ENCODE results near the gene NBPF11. TPM values are rescaled to one million over a fixed set of nuclear protein-coding genes. Genes with fewer than 3 reads are reported as not detected.
"Not testable (repeated sequence)": the region's sequence is repeated elsewhere in the genome, so short reads cannot be mapped to it uniquely, and the experiment has no call there.

The NBPF11 gene
- total RNA-seq, 1 donor from 2014 or later = 11.5 TPM

DNA sequence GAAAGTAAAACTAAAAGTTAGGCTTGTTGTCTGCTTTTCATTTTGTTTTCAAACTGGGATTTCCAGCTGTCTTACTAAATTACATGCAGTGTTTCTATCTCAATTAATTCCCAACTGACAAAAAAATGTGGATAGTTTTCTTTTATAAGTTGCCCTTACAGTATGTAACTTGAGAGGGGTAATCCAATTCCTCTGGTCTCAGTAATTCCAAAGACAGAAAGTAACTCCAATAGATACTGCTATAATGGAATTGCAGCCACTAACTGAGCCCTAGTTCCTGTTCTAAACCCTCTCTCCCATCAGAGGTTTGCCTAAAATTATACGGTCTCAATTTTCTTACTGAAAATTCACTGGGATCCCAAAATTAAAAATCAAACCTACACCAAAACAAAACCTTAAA, 83.5 kb downstream of the NBPF11 start:
- DNase-seq (ENCODE audit: low spot score); intact Hi-C loops (cut with DNase I); ATAC-seq: not testable (repeated sequence)

DNA sequence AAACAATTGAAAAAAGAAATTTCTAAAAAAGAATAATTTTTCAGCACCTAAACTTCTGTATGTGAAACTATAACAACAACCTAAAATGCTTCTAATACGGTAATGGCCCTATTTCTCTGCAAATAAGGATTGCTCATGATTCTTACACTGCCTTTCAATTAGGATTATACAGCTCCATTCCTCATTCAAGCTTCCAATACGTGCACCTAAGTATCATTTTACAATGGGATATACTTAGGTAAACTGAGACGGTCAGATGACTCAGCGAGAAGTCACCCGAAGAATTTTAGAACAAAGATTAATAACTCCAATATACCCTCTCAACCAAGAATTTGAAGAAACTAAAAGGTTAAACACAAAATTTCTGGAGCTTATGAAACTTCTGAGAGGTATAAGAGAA, 83.9 kb downstream of the NBPF11 start:
- ATAC-seq; intact Hi-C loops (cut with DNase I); DNase-seq (ENCODE audit: low spot score): not testable (repeated sequence)

DNA sequence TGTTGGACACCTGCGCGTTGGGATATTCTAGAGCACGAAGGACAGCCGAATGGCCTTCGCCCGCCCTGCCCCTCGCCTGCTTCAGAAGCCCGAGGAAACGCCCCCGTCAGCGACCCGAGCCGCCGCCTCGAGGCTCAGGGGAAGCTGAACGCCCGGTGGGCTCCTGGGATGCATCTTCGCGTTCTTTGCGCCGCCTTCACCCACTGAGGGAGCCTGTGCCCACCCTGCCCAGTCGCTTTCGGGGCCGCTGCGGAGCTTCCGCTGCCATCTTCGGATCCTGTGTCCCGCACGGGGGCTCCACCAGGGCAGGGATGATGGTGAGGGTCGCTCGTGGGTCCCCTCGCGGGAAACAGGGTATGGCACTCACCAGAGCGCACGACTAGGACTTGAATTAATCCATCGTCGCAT, 91.8 kb downstream of the NBPF11 start:
- DNase-seq (ENCODE audit: low spot score); intact Hi-C loops (cut with DNase I): not testable (repeated sequence)
- peak; percentile 38 for ATAC-seq

DNA sequence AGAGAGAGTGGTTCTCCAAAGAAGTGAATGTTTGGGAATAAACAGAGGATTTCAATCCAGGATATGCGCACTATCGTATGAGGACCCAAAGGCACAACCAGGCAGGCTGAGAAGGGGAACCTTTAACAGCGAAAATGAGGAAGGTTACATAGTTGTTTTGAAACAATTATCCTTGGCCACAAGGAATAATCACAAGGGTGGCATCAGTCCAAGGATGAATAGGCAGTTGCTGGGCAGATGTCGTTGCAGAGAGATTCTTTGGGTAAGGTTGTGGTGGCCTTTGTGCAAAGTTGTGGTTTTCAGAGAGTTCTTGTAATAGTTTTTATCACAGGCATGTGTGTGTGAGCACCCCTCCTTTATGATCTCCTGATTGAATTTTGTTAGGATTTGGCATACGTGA, 94.7 kb downstream of the NBPF11 start:
- intact Hi-C loops (cut with DNase I); DNase-seq (ENCODE audit: low spot score): not testable (repeated sequence)
- peak; percentile 62 for ATAC-seq

Other genes with a start within 250 kb of the NBPF11 start
- not detected for gene GJA8, start 249.5 kb downstream of the NBPF11 start, total RNA-seq
- gene GPR89B, start 223.9 kb downstream of the NBPF11 start, total RNA-seq = 14.4 TPM

All from sciatic nerve (tissue), 2 donors.